Daoy (cell line): ENCODE measurements around the gene GLRA3. TPM values are rescaled to one million over a fixed set of nuclear protein-coding genes. Genes with fewer than 3 reads are reported as not detected.
"Not testable (repeated sequence)": the region's sequence is repeated elsewhere in the genome, so short reads cannot be mapped to it uniquely, and the experiment has no call there.

ENCODE experiments used
- DNase-seq: peaks from one replicate; pipeline ENCODE4 v3.0.0-alpha.2; 2015; ENCODE audit warnings: low read depth
- total RNA-seq: library from RNA; depleted of rRNA; stranded (reverse); fragments of >200 nt; shearing (Covaris generic); gene quantifications from 2 replicates; pipeline ENCODE4 v1.2.3, GENCODE V29; 2014

The GLRA3 gene
- total RNA-seq, 1 experiment from 2014 or later, result not detected

GRCh38 chr4:174810834-174811233 is 18.2 kb downstream of the GLRA3 start:
- no peak for DNase-seq

- no peak for DNase-seq
These were observed 20.2 kb downstream of the GLRA3 start for GRCh38 chr4:174808836-174809235.

- no peak for DNase-seq
These were observed 20.9 kb downstream of the GLRA3 start for GRCh38 chr4:174808119-174808518.

GRCh38 chr4:174805746-174806145 is 23.3 kb downstream of the GLRA3 start:
- no peak for DNase-seq

- DNase-seq, result no peak
These were observed 34.4 kb downstream of the GLRA3 start for GRCh38 chr4:174794543-174795094.

GRCh38 chr4:174789657-174790056 is 39.4 kb downstream of the GLRA3 start:
- DNase-seq, result no peak

- DNase-seq, result not testable (repeated sequence)
These were observed 50.6 kb downstream of the GLRA3 start for GRCh38 chr4:174778274-174778986.

- no peak for DNase-seq
These were observed 53.7 kb downstream of the GLRA3 start for GRCh38 chr4:174775366-174775765.

- DNase-seq, result peak; percentile 4
These were observed 64.8 kb downstream of the GLRA3 start for GRCh38 chr4:174764105-174764729.

GRCh38 chr4:174763454-174764104 is 65.5 kb downstream of the GLRA3 start:
- DNase-seq, result no peak

GRCh38 chr4:174761451-174761850 is 67.6 kb downstream of the GLRA3 start:
- no peak for DNase-seq

GRCh38 chr4:174757736-174758135 is 71.3 kb downstream of the GLRA3 start:
- peak; percentile 7 for DNase-seq

GRCh38 chr4:174753021-174753420 is 76.0 kb downstream of the GLRA3 start:
- DNase-seq, result no peak

GRCh38 chr4:174752026-174752425 is 77.0 kb downstream of the GLRA3 start:
- DNase-seq, result no peak

- peak; percentile 1 for DNase-seq
These were observed 80.0 kb downstream of the GLRA3 start for GRCh38 chr4:174749091-174749490.

- DNase-seq, result no peak
These were observed 82.3 kb downstream of the GLRA3 start for GRCh38 chr4:174746710-174747109.

- no peak for DNase-seq
These were observed 86.5 kb downstream of the GLRA3 start for GRCh38 chr4:174742561-174742960.

- DNase-seq, result peak; percentile 1
These were observed 89.5 kb downstream of the GLRA3 start for GRCh38 chr4:174739576-174739975.

- DNase-seq, result no peak
These were observed 94.9 kb downstream of the GLRA3 start for GRCh38 chr4:174734181-174734580.

GRCh38 chr4:174717828-174718227 is 111.2 kb downstream of the GLRA3 start:
- DNase-seq, result no peak

GRCh38 chr4:174716986-174717770 is 111.9 kb downstream of the GLRA3 start:
- DNase-seq, result no peak
